GM12878 (cell line): Measurements from ENCODE around the gene SIGLEC6. TPM values are rescaled to one million over a fixed set of nuclear protein-coding genes. Genes with fewer than 3 reads are reported as not detected.

Experiments used
- ATAC-seq: fragments of 200-7000 bp; cut with Tn5 transposase; 3 replicates; pipeline ENCODE4 v1.9.1; 2020; ENCODE audit warnings: mild to moderate bottlenecking, moderate library complexity
- BruUV-seq: library from RNA; stranded (reverse); fragments of 400-500 nt; replicated peaks from 2 replicates; lab custom pipeline; 2021; lab: Mats Ljungman, UMichigan
- CTCF ChIA-PET: fragments of 300-600 bp; sonication (Branson Sonifier 250); formaldehyde crosslinking; extraction: SDS; loops from one replicate; lab custom pipeline; 2021; ENCODE audit warnings: inconsistent platforms; lab: Yijun Ruan, JAX
- POLR2A ChIA-PET: fragments of 350-600 bp; formaldehyde crosslinking; extraction: SDS; loops from one replicate; lab custom pipeline; 2021; ENCODE audit warnings: inconsistent platforms; lab: Charles Lee
- RAD21 ChIA-PET: fragments of 300-600 bp; sonication (Branson Sonifier 250); formaldehyde crosslinking; loops from one replicate; lab custom pipeline; 2023; ENCODE audit warnings: antibody characterized with exemption; ENCODE audit not compliant: unreplicated experiment; lab: Charles Lee
- SMC1A ChIA-PET: fragments of 300-600 bp; sonication (Branson Sonifier 250); formaldehyde crosslinking; loops from one replicate; lab custom pipeline; 2023; ENCODE audit not compliant: unreplicated experiment, uncharacterized antibody; lab: Charles Lee
- DNase-seq: peaks from one replicate; pipeline ENCODE4 v3.0.0-alpha.2; 2011; ENCODE audit warnings: low read depth, low spot score
- FAIRE-seq: peaks from 3 replicates; lab custom pipeline; 2011; peaks lifted over from hg19 to GRCh38; lab: Jason Lieb, UNC
- H2AFZ ChIP-seq: 2 replicates; pipeline ENCODE4 v1.6.0; 2011; ENCODE audit warnings: low read depth, low read length, control low read depth; ENCODE audit not compliant: control insufficient read depth
- H3K27ac ChIP-seq: 2 replicates; pipeline ENCODE4 v1.5.1; 2011; ENCODE audit warnings: control low read depth; ENCODE audit not compliant: control insufficient read depth, insufficient read depth
- H3K27me3 ChIP-seq, 2 experiments: replicated peaks in 1 of 2; 2 replicates each; pipeline versions ENCODE4 v1.6.0 to v1.6.1; 2011; ENCODE audit warnings: low read length in 1 of 2; ENCODE audit not compliant: control insufficient read depth in 2 of 2, insufficient read depth in 2 of 2
- H3K36me3 ChIP-seq, 2 experiments: 2 replicates each; pipeline ENCODE4 v1.5.1; 2011; ENCODE audit warnings: low read length in 1 of 2; ENCODE audit not compliant: control insufficient read depth in 2 of 2, insufficient read depth in 2 of 2
- H3K4me1 ChIP-seq: 2 replicates; pipeline ENCODE4 v1.6.1; 2011; ENCODE audit warnings: mild to moderate bottlenecking, low read length, moderate library complexity, mixed read lengths; ENCODE audit not compliant: control insufficient read depth, insufficient read depth
- H3K4me2 ChIP-seq: 2 replicates; pipeline ENCODE4 v1.6.0; 2011; ENCODE audit warnings: control low read depth; ENCODE audit not compliant: control insufficient read depth, insufficient read depth
- H3K4me3 ChIP-seq: fragments of 200-600 bp; sonication (generic); 2 replicates; pipeline ENCODE4 v1.5.1; 2016
- H3K79me2 ChIP-seq: 2 replicates; pipeline ENCODE4 v1.6.0; 2011; ENCODE audit warnings: low read length; ENCODE audit not compliant: control insufficient read depth, insufficient read depth
- H3K9ac ChIP-seq: 2 replicates; pipeline ENCODE4 v1.8.0; 2011; ENCODE audit warnings: low read length, control low read depth, mixed read lengths; ENCODE audit not compliant: control insufficient read depth, insufficient read depth
- H3K9me3 ChIP-seq: replicated peaks from 3 replicates; pipeline ENCODE4 v1.5.1; 2011; ENCODE audit warnings: mild to moderate bottlenecking, low read length; ENCODE audit not compliant: control insufficient read depth, insufficient read depth
- H4K20me1 ChIP-seq: 2 replicates; pipeline ENCODE4 v1.6.0; 2011; ENCODE audit not compliant: control insufficient read depth, insufficient read depth
- CBFB ChIP-seq: IDR thresholded peaks from 2 replicates; pipeline ENCODE4 v1.6.1; 2016; ENCODE audit warnings: antibody characterized with exemption, low read depth
- KLF5 ChIP-seq: fragments of 450-650 bp; IDR thresholded peaks from 2 replicates; pipeline ENCODE4 v1.6.1; 2014; ENCODE audit warnings: mild to moderate bottlenecking; ENCODE audit not compliant: partially characterized antibody
- POLR2AphosphoS5 ChIP-seq: IDR thresholded peaks from 2 replicates; pipeline ENCODE4 v1.6.1; 2011; ENCODE audit warnings: mild to moderate bottlenecking, low read length, inconsistent platforms
- RAD21 ChIP-seq: IDR thresholded peaks from 2 replicates; pipeline ENCODE4 v1.6.1; 2011; ENCODE audit warnings: mild to moderate bottlenecking, low read depth, low read length, moderate library complexity; ENCODE audit not compliant: insufficient read depth
- RFX5 ChIP-seq: IDR thresholded peaks from 2 replicates; pipeline ENCODE4 v1.6.1; 2011; ENCODE audit warnings: low read depth, low read length, improper control_type of control experiment
- SIX5 ChIP-seq: IDR thresholded peaks from 2 replicates; pipeline ENCODE4 v1.6.1; 2011; ENCODE audit warnings: mild to moderate bottlenecking, low read depth, low read length, moderate library complexity; ENCODE audit not compliant: severe bottlenecking
- ZBTB11 ChIP-seq: fragments of 450-650 bp; formaldehyde crosslinking; IDR thresholded peaks from 2 replicates; pipeline ENCODE4 v1.5.0; 2022; ENCODE audit warnings: mild to moderate bottlenecking, missing genetic modification characterization
- WGBS: methylation state at CpG from one replicate; pipeline ENCODE4 v1.1.6; 2016; ENCODE audit warnings: low lambda C conversion rate; ENCODE audit not compliant: insufficient replicate concordance, insufficient coverage; ENCODE audit errors: missing lambda C conversion rate; 5-methylcytosine and 5-hydroxymethylcytosine counted together
- in situ Hi-C: fragments of 300-500 bp; cut with MboI; formaldehyde crosslinking; loops from 9 replicates; pipeline ENCODE4 v1.14.3; 2018; ENCODE audit warnings: mixed read lengths
- intact Hi-C: fragments of 100-400 bp; cut with micrococcal nuclease; formaldehyde crosslinking; loops from one replicate; pipeline ENCODE4 v1.14.2; 2022; ENCODE audit not compliant: unreplicated experiment
- polyA plus RNA-seq, 11 experiments: library from polyadenylated mRNA; depleted of rRNA in 4 of 11; unstranded in 6 of 11; stranded (reverse) in 5 of 11; fragments of >200 nt; fragmentation: Nextera tagmentation in 4 of 11; fragmentation: Illumina TruSeq in 1 of 11; extraction: Ambion mirVana in 4 of 11; extraction: Trizol in 1 of 11; gene quantifications; 1 replicate in 1 of 11; 2 replicates in 10 of 11; pipeline versions ENCODE4 v1.2.1 to v1.2.3, GENCODE V29; 2011 to 2016; ENCODE audit warnings: inconsistent platforms in 2 of 11, missing spikeins in 2 of 11, low read depth in 1 of 11
- total RNA-seq, 4 experiments: library from RNA; depleted of rRNA in 3 of 4; stranded (reverse); fragments of >200 nt in 3 of 4; fragmentation: Illumina TruSeq in 1 of 4; extraction: Trizol in 1 of 4; gene quantifications; 2 replicates each; pipeline versions ENCODE4 v1.2.1 to v1.2.3, GENCODE V29; 2013 to 2021

SIGLEC6 gene
- total and polyA plus RNA-seq, 10 of the 15 experiments (the other 5 are each of a cell fraction or from before 2014, with no cell fraction given): 0.08 to 0.40 (median 0.27) TPM; not detected in 2

DNA sequence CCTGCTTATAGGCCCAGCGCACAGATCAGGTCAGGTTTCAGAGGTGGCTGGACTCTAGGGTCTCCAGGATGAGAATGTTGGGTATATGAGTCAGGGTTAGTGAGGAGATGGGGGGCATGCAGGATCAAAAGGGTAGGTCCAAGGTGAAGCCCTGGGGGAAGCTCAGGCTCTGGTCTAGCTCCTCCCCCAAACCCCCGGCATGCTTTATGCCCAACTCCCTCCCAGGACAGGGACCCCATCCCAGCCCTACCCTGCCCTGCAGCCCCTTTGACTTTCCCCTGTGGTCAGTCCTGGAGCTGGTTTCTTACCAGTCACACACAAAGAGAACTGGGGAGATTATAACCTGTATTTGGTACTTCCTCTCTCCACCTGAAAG is 62.9 kb downstream of the SIGLEC6 start:
- no peaks in the 10 kb centered on the region; the same call in 1 of the 2 replicates for H4K20me1 ChIP-seq
- H3K27ac ChIP-seq: no peak overlapping the region
- no peaks in the 10 kb centered on the region for H3K36me3 ChIP-seq
- RAD21 ChIA-PET: interaction anchor here (2.6 kb wide), 1 partner anchor 188 kb away, joined by 5 read pairs; no protein-coding TSS in a partner anchor
- intact Hi-C loops: no loop called here
- CTCF ChIA-PET: interaction anchor here (0.8 to 10.8 kb wide), 3 partner anchors 45 to 190 kb away, joined by 3 to 281 read pairs (median 3); partner anchors contain the start of gene SIGLEC10
- TF ChIP-seq CBFB: no peak
- no peak for TF ChIP-seq RAD21
- TF ChIP-seq RFX5: no peak
- TF ChIP-seq SIX5: no peak
- no peak for TF ChIP-seq POLR2AphosphoS5
- TF ChIP-seq KLF5: no peak
- TF ChIP-seq ZBTB11 (CRISPR knock-in tag): no peak
- no peaks in the 10 kb centered on the region for H3K79me2 ChIP-seq
- in situ Hi-C loops: no loop called here
- FAIRE-seq (no peak), ATAC-seq (no peak), DNase-seq (no peak)
- POLR2A ChIA-PET: no interaction called here
- H3K4me3 ChIP-seq: no peak overlapping the region
- 36% methylated on average over 2 of the region's 2 CpGs for WGBS
- no peak overlapping the region for H3K9ac ChIP-seq
- H2AFZ ChIP-seq: no peak overlapping the region
- SMC1A ChIA-PET: interaction anchor here (1.4 kb wide), 1 partner anchor 192 kb away, joined by 4 read pairs; no protein-coding TSS in a partner anchor
- H3K4me1 ChIP-seq: no peaks in the 10 kb centered on the region
- H3K27me3 ChIP-seq: no peaks in the 10 kb centered on the region; a peak in 1 of 4 replicates
- H3K4me2 ChIP-seq: no peak overlapping the region
- H3K9me3 ChIP-seq: no peaks in the 10 kb centered on the region
- no TSS peak for BruUV-seq
